ENCODE data around the gene COPZ1.

GRCh38 chr12:54397157-54397556, 72.2 kb downstream of the COPZ1 start:
- TF ChIP-seq POLR2A (IDR thresholded peaks at IDR 0.05) (no peak), CTCF (IDR thresholded peaks at IDR 0.05) (no peak)

Data from thyroid gland (tissue), 4 donors.